Measurements from ENCODE around the gene UBN2. TPM values are rescaled to one million over a fixed set of nuclear protein-coding genes. Genes with fewer than 3 reads are reported as not detected.

UBN2 gene
- polyA plus RNA-seq, 4 donors, result 1.4 to 14.2 (median 2.0) TPM

- WGBS, 3 donors, result 91 to 95% (median 93%) methylated on average over 4 of the region's 4 CpGs
- peaks cover 0 to 11% (median 6%) of the 10 kb centered on the region in 3 donors for H3K36me3 ChIP-seq (ENCODE audit: control insufficient read depth in 3 of 3, insufficient read depth in 2 of 3, low read depth in 1 of 3, low read length in 3 of 3)
- no peak overlapping the region for H3K4me3 ChIP-seq (ENCODE audit: low read depth in 1 of 3, low read length in 3 of 3)
- H3K4me1 ChIP-seq (ENCODE audit: control insufficient read depth in 3 of 3, insufficient read depth in 2 of 3, low read depth in 1 of 3, low read length in 2 of 3), result peaks cover 0 to 28% (median 0%) of the 10 kb centered on the region in 3 donors
- peak overlapping the region in 1 of 3 donors; percentile 24 for H3K27ac ChIP-seq (ENCODE audit: low read depth in 1 of 3, low read length in 2 of 3)
- no peaks in the 10 kb centered on the region for H3K9me3 ChIP-seq (ENCODE audit: control insufficient read depth in 2 of 2, insufficient read depth in 1 of 2, low read depth in 1 of 2, low read length in 1 of 2)
- FAIRE-seq, result no peak
- no peaks in the 10 kb centered on the region for H3K27me3 ChIP-seq (ENCODE audit: control insufficient read depth in 3 of 3, insufficient read depth in 3 of 3, low read length in 3 of 3)
- DNase-seq, result no peak
Observed at GRCh38 chr7:139294241-139294640, 63.2 kb downstream of the UBN2 start.

- Histone ChIP-seq H3K9me3 (ENCODE audit: control insufficient read depth in 2 of 2, insufficient read depth in 1 of 2, low read depth in 1 of 2, low read length in 1 of 2) (no peaks in the 10 kb centered on the region), H3K27me3 (ENCODE audit: control insufficient read depth in 3 of 3, insufficient read depth in 3 of 3, low read length in 3 of 3) (no peaks in the 10 kb centered on the region), H3K27ac (ENCODE audit: low read depth in 1 of 3, low read length in 2 of 3) (peak overlapping the region in 1 of 3 donors; percentile 47), H3K4me3 (ENCODE audit: low read depth in 1 of 3, low read length in 3 of 3) (no peak overlapping the region), H3K4me1 (ENCODE audit: control insufficient read depth in 3 of 3, insufficient read depth in 2 of 3, low read depth in 1 of 3, low read length in 2 of 3) (peaks cover 0 to 34% (median 0%) of the 10 kb centered on the region in 3 donors), H3K36me3 (ENCODE audit: control insufficient read depth in 3 of 3, insufficient read depth in 2 of 3, low read depth in 1 of 3, low read length in 3 of 3) (peaks cover 0 to 9% (median 6%) of the 10 kb centered on the region in 3 donors)
- 67 to 82% (median 74%) methylated on average over 6 of the region's 6 CpGs for WGBS, 3 donors
- no peak for FAIRE-seq
- peak in 1 of 2 donors; percentile 58 for DNase-seq
Observed at GRCh38 chr7:139294951-139295575, 64.0 kb downstream of the UBN2 start.

- 12 to 41% (median 23%) methylated on average over 6 of the region's 6 CpGs for WGBS, 3 donors
- Histone ChIP-seq H3K4me3 (ENCODE audit: low read depth in 1 of 3, low read length in 3 of 3) (no peak overlapping the region), H3K9me3 (ENCODE audit: control insufficient read depth in 2 of 2, insufficient read depth in 1 of 2, low read depth in 1 of 2, low read length in 1 of 2) (no peaks in the 10 kb centered on the region), H3K27ac (ENCODE audit: low read depth in 1 of 3, low read length in 2 of 3) (peak overlapping the region in 1 of 3 donors; percentile 77), H3K4me1 (ENCODE audit: control insufficient read depth in 3 of 3, insufficient read depth in 2 of 3, low read depth in 1 of 3, low read length in 2 of 3) (peaks cover 0 to 47% (median 3%) of the 10 kb centered on the region in 3 donors), H3K36me3 (ENCODE audit: control insufficient read depth in 3 of 3, insufficient read depth in 2 of 3, low read depth in 1 of 3, low read length in 3 of 3) (peaks cover 0 to 6% (median 6%) of the 10 kb centered on the region in 3 donors), H3K27me3 (ENCODE audit: control insufficient read depth in 3 of 3, insufficient read depth in 3 of 3, low read length in 3 of 3) (no peaks in the 10 kb centered on the region)
- DNase-seq (peak; percentile 70 to 75), FAIRE-seq (no peak)
Observed at GRCh38 chr7:139297795-139298194, 66.8 kb downstream of the UBN2 start.

GRCh38 chr7:139299296-139299695 is 68.3 kb downstream of the UBN2 start:
- H3K27me3 ChIP-seq (ENCODE audit: control insufficient read depth in 3 of 3, insufficient read depth in 3 of 3, low read length in 3 of 3), result no peaks in the 10 kb centered on the region
- 20 to 63% (median 35%) methylated on average over 2 of the region's 2 CpGs for WGBS, 3 donors
- H3K36me3 ChIP-seq (ENCODE audit: control insufficient read depth in 3 of 3, insufficient read depth in 2 of 3, low read depth in 1 of 3, low read length in 3 of 3), result peaks cover 0 to 6% (median 6%) of the 10 kb centered on the region in 3 donors
- peak overlapping the region in 1 of 3 donors; percentile 77 for H3K27ac ChIP-seq (ENCODE audit: low read depth in 1 of 3, low read length in 2 of 3)
- H3K4me3 ChIP-seq (ENCODE audit: low read depth in 1 of 3, low read length in 3 of 3), result no peak overlapping the region
- FAIRE-seq (no peak), DNase-seq (peak in 1 of 2 donors; percentile 50)
- H3K9me3 ChIP-seq (ENCODE audit: control insufficient read depth in 2 of 2, insufficient read depth in 1 of 2, low read depth in 1 of 2, low read length in 1 of 2), result no peaks in the 10 kb centered on the region
- H3K4me1 ChIP-seq (ENCODE audit: control insufficient read depth in 3 of 3, insufficient read depth in 2 of 3, low read depth in 1 of 3, low read length in 2 of 3), result peaks cover 0 to 51% (median 3%) of the 10 kb centered on the region in 3 donors

- H3K36me3 ChIP-seq (ENCODE audit: control insufficient read depth in 3 of 3, insufficient read depth in 2 of 3, low read depth in 1 of 3, low read length in 3 of 3), result peaks cover 0 to 2% (median 0%) of the 10 kb centered on the region in 3 donors
- DNase-seq (peak in 1 of 2 donors; percentile 12), FAIRE-seq (no peak)
- H3K4me1 ChIP-seq (ENCODE audit: control insufficient read depth in 3 of 3, insufficient read depth in 2 of 3, low read depth in 1 of 3, low read length in 2 of 3), result peaks cover 0 to 42% (median 3%) of the 10 kb centered on the region in 3 donors
- no peak overlapping the region for H3K27ac ChIP-seq (ENCODE audit: low read depth in 1 of 3, low read length in 2 of 3)
- H3K4me3 ChIP-seq (ENCODE audit: low read depth in 1 of 3, low read length in 3 of 3), result no peak overlapping the region
- WGBS, 3 donors, result 28 to 64% (median 53%) methylated on average over 2 of the region's 2 CpGs
- H3K27me3 ChIP-seq (ENCODE audit: control insufficient read depth in 3 of 3, insufficient read depth in 3 of 3, low read length in 3 of 3), result no peaks in the 10 kb centered on the region
- no peaks in the 10 kb centered on the region for H3K9me3 ChIP-seq (ENCODE audit: control insufficient read depth in 2 of 2, insufficient read depth in 1 of 2, low read depth in 1 of 2, low read length in 1 of 2)
Observed at GRCh38 chr7:139300390-139300789, 69.4 kb downstream of the UBN2 start.

- Histone ChIP-seq H3K4me3 (ENCODE audit: low read depth in 1 of 3, low read length in 3 of 3) (no peak overlapping the region), H3K36me3 (ENCODE audit: control insufficient read depth in 3 of 3, insufficient read depth in 2 of 3, low read depth in 1 of 3, low read length in 3 of 3) (peaks cover 0 to 3% (median 0%) of the 10 kb centered on the region in 3 donors), H3K27me3 (ENCODE audit: control insufficient read depth in 3 of 3, insufficient read depth in 3 of 3, low read length in 3 of 3) (no peaks in the 10 kb centered on the region), H3K4me1 (ENCODE audit: control insufficient read depth in 3 of 3, insufficient read depth in 2 of 3, low read depth in 1 of 3, low read length in 2 of 3) (peaks cover 0 to 22% (median 3%) of the 10 kb centered on the region in 3 donors), H3K9me3 (ENCODE audit: control insufficient read depth in 2 of 2, insufficient read depth in 1 of 2, low read depth in 1 of 2, low read length in 1 of 2) (no peaks in the 10 kb centered on the region), H3K27ac (ENCODE audit: low read depth in 1 of 3, low read length in 2 of 3) (no peak overlapping the region)
- FAIRE-seq, result no peak
- WGBS, 3 donors, result 89 to 100% (median 89%) methylated on average over 1 of the region's 1 CpG
- DNase-seq, result no peak
Observed at GRCh38 chr7:139304517-139304916, 73.5 kb downstream of the UBN2 start.

- 80 to 87% (median 82%) methylated on average over 5 of the region's 5 CpGs for WGBS, 3 donors
- Histone ChIP-seq H3K27me3 (ENCODE audit: control insufficient read depth in 3 of 3, insufficient read depth in 3 of 3, low read length in 3 of 3) (no peaks in the 10 kb centered on the region), H3K36me3 (ENCODE audit: control insufficient read depth in 3 of 3, insufficient read depth in 2 of 3, low read depth in 1 of 3, low read length in 3 of 3) (no peaks in the 10 kb centered on the region), H3K27ac (ENCODE audit: low read depth in 1 of 3, low read length in 2 of 3) (no peak overlapping the region), H3K4me3 (ENCODE audit: low read depth in 1 of 3, low read length in 3 of 3) (no peak overlapping the region), H3K4me1 (ENCODE audit: control insufficient read depth in 3 of 3, insufficient read depth in 2 of 3, low read depth in 1 of 3, low read length in 2 of 3) (no peaks in the 10 kb centered on the region), H3K9me3 (ENCODE audit: control insufficient read depth in 2 of 2, insufficient read depth in 1 of 2, low read depth in 1 of 2, low read length in 1 of 2) (no peaks in the 10 kb centered on the region)
- FAIRE-seq, result no peak
- DNase-seq, result no peak
Observed at GRCh38 chr7:139317939-139318505, 87.0 kb downstream of the UBN2 start.

- no peaks in the 10 kb centered on the region for H3K9me3 ChIP-seq (ENCODE audit: control insufficient read depth in 2 of 2, insufficient read depth in 1 of 2, low read depth in 1 of 2, low read length in 1 of 2)
- H3K27ac ChIP-seq (ENCODE audit: low read depth in 1 of 3, low read length in 2 of 3), result no peak overlapping the region
- 63 to 71% (median 65%) methylated on average over 11 of the region's 11 CpGs for WGBS, 3 donors
- H3K27me3 ChIP-seq (ENCODE audit: control insufficient read depth in 3 of 3, insufficient read depth in 3 of 3, low read length in 3 of 3), result no peaks in the 10 kb centered on the region
- no peak for FAIRE-seq
- no peak overlapping the region for H3K4me3 ChIP-seq (ENCODE audit: low read depth in 1 of 3, low read length in 3 of 3)
- H3K36me3 ChIP-seq (ENCODE audit: control insufficient read depth in 3 of 3, insufficient read depth in 2 of 3, low read depth in 1 of 3, low read length in 3 of 3), result no peaks in the 10 kb centered on the region
- DNase-seq, result peak; percentile 22 to 38
- no peaks in the 10 kb centered on the region for H3K4me1 ChIP-seq (ENCODE audit: control insufficient read depth in 3 of 3, insufficient read depth in 2 of 3, low read depth in 1 of 3, low read length in 2 of 3)
Observed at GRCh38 chr7:139321071-139321745, 90.2 kb downstream of the UBN2 start.
